Suprapubic skin (tissue), 4 donors: ENCODE results near the gene GLIS2.

Source experiments
- CTCF ChIP-seq, 2 donors: fragments of 200-600 bp in 1 of 2; fragments of 450-650 bp in 1 of 2; sonication (generic) in 1 of 2; IDR thresholded peaks; one replicate each; pipeline ENCODE4 v1.5.1; 2016 to 2019; ENCODE audit warnings: antibody characterized with exemption in 2 of 2, mild to moderate bottlenecking in 1 of 2, moderate library complexity in 1 of 2
- POLR2A ChIP-seq, 2 donors: fragments of 450-650 bp; IDR thresholded peaks; one replicate each; pipeline ENCODE4 v1.6.1; 2017; ENCODE audit warnings: antibody characterized with exemption in 2 of 2, mild to moderate bottlenecking in 2 of 2, moderate library complexity in 2 of 2
- POLR2AphosphoS5 ChIP-seq, 3 donors: sonication (generic); formaldehyde crosslinking; IDR thresholded peaks; one replicate each; pipeline ENCODE4 v1.6.1; 2017; ENCODE audit warnings: antibody characterized with exemption in 3 of 3

GRCh38 chr16:4303973-4304372 lies 11.9 kb upstream of the GLIS2 start:
- TF ChIP-seq CTCF (IDR thresholded peaks at IDR 0.05) (no peak), POLR2AphosphoS5 (IDR thresholded peaks at IDR 0.05) (no peak), POLR2A (IDR thresholded peaks at IDR 0.05) (no peak)
